Astrocyte of the cerebellum (primary cell): ENCODE results near the gene WWC2.

Experiments
- DNase-seq: peaks from one replicate; pipeline ENCODE4 v3.0.0-alpha.2; 2011; ENCODE audit warnings: low read depth
- H3K4me3 ChIP-seq: 2 replicates; pipeline ENCODE4 v1.5.1; 2011; ENCODE audit warnings: mild to moderate bottlenecking, low read depth, low read length, moderate library complexity
- in situ Hi-C: cut with HindIII; loops from 2 replicates; pipeline ENCODE4 v1.10.0; 2017; ENCODE audit warnings: low sequenced_read_pairs
- TF ChIP-seq, protein P1 (sequence below): IDR thresholded peaks from 2 replicates; pipeline ENCODE4 v1.5.1; 2012; ENCODE audit warnings: low read length, low read depth, moderate library complexity, mild to moderate bottlenecking; ENCODE audit errors: missing control alignments

Gene WWC2

DNA sequence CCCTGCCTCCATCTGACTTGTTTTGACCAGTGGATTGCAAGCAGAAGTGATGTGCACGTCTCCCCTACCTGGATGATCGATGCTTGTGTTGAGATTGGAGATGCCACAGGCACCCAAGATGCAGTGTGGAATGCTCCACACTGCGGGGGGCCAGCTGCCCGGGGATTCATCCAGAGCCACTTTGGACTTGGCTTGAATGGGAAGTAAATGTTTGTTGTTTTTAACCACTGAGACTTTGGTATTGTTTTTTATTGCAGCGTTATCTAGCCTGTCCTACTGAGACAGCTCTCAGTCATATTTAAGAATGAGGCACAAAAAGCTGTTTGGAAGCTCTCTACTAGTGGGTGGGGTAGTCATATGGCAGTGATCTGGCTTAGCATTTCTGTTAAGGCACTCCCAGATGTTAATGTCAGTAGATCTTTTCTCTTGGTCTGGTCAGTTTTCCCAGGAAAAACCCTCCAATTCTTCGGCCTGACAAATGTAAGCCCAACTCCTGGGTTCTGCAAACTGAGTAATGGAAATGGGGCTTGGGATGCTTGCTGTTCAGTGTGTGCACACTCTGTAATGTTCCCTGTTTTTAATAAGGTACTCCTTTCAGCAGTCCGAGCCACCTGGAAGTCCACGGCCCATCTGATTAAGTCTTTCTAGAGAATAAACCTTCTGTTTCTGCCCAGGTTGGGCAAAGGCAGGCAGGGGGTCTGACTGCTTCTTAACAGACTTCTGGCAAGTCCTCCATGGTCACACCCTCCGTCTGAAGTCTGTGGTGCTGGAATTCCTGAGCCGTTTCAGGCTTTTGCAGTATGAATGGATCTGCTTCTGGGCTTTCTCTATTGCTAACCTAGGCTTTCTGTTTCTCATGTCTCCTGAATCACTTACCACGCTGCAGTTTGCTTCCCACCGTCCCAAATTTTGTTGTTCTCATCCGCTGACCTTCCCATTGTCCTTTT is 74.8 kb downstream of the WWC2 start:
- in situ Hi-C loops: no loop called here
- peak; percentile 47 for DNase-seq
- TF ChIP-seq, protein P1, sequence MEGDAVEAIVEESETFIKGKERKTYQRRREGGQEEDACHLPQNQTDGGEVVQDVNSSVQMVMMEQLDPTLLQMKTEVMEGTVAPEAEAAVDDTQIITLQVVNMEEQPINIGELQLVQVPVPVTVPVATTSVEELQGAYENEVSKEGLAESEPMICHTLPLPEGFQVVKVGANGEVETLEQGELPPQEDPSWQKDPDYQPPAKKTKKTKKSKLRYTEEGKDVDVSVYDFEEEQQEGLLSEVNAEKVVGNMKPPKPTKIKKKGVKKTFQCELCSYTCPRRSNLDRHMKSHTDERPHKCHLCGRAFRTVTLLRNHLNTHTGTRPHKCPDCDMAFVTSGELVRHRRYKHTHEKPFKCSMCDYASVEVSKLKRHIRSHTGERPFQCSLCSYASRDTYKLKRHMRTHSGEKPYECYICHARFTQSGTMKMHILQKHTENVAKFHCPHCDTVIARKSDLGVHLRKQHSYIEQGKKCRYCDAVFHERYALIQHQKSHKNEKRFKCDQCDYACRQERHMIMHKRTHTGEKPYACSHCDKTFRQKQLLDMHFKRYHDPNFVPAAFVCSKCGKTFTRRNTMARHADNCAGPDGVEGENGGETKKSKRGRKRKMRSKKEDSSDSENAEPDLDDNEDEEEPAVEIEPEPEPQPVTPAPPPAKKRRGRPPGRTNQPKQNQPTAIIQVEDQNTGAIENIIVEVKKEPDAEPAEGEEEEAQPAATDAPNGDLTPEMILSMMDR: no peak
- H3K4me3 ChIP-seq: no peak overlapping the region

DNA sequence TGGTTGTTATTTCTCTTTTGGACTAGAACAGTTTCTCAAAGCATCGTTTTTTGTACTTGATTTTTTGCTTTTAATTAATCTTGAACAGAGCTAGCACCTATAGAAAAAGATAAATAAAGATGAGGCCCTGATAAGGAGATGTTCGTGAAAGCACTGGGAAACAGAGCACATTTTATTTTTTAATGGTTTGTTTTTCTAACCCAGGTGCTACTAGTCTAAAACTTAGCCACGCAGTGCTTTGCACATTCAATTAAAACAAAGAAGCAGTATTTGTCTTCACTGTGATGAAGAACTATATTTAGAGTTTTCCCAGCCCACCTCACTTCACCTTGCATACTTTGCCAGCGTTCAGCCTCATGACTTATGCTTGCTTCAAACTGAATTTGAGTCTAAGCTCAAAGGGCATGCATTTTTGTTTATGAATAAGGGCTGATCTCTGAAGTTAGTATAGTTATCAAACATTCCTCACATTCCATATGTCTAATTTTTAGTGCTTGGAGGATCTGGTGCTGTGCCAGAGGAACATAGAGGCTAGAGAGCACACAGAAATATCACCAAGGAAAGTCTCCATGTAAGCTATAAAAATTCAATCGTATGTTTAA is 76.7 kb downstream of the WWC2 start:
- TF ChIP-seq, protein P1: no peak
- in situ Hi-C loops: loop anchor here (5.0 kb wide), 1 partner anchor 52 kb away; no protein-coding TSS in a partner anchor
- H3K4me3 ChIP-seq: no peak overlapping the region
- DNase-seq: peak; percentile 4

DNA sequence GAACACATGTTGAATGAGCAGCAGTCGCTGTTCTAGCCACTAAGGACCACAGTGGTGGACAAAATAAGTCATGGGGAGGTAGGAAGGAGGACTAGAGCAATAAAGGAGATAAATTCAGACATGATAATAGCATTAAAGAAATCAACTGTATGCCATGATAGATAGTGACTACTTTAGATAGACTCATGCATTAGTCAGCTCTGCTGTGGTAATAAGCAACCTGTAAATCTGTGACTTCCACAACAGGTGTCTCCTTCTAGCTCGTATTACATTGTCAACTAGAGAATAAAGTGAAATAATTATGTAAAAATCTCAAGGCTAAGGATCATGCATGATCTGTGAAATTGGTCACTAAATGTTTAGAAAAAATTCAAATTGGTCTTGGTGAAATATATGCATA is 77.9 kb downstream of the WWC2 start:
- DNase-seq: no peak
- in situ Hi-C loops: loop anchor here (5.0 kb wide), 1 partner anchor 50 kb away; no protein-coding TSS in a partner anchor
- no peak overlapping the region for H3K4me3 ChIP-seq
- TF ChIP-seq, protein P1: no peak

DNA sequence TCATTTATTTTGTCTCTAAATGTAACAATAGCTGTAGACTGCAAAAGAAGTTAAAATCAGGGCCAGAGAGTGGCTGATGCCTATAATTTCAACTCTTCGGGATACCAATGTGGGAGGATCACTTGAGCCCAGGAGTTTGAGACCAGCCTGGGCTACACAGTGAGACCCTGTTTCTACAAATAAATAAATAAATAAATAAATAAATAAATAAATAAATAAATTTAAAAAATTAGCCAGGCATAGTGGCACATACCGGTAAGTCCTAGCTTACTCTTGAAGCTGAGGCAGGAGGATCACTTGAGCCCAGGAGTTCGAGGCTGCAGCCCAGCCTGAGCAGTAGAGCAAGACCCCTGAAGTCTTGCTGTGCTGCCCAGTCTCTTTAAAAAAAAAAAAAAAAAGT is 79.1 kb downstream of the WWC2 start:
- in situ Hi-C loops: loop anchor here (5.0 kb wide), 1 partner anchor 49 kb away; no protein-coding TSS in a partner anchor
- DNase-seq: no peak
- H3K4me3 ChIP-seq: no peak overlapping the region
- TF ChIP-seq, protein P1: no peak

DNA sequence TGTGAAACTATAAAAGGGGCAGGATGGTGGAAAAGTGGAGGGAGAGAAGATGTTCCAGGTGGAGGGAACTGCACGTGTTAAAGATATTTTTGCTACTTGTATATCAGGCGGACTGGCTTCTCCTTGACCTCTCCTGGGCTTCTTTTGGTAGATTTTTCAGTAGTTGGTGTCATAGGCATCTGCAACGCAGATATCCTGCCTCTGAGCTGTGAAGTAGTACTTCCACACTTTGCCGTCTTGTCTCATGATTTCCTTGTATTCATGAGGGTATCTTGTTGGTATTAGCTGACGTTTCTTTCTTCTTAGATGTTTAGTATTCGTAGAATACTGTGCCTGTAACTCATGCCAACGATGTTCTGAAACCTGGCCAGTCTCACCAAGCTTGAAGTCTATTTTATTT is 81.0 kb downstream of the WWC2 start:
- in situ Hi-C loops: no loop called here
- no peak overlapping the region for H3K4me3 ChIP-seq
- TF ChIP-seq, protein P1: no peak
- DNase-seq: no peak

DNA sequence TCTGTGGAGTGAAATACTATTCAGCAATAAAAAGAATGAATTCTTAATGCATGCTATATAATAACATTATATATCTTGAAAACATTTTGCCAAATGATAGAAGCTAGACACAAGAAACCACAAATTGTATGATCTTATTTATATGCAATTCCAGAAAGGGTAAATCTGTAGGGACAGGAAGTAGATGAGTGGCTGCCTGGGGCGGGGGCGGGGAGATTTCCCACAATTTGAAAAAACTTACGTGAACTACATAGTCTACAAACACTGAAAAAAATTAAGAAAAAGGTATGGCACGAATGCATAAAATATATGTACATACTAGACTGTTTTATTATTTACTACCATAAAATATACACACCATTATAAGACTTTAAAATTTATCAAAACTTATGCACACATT is 81.6 kb downstream of the WWC2 start:
- no peak for DNase-seq
- H3K4me3 ChIP-seq: no peak overlapping the region
- in situ Hi-C loops: no loop called here
- TF ChIP-seq, protein P1: no peak
